H1 (cell line): ENCODE measurements around the gene OPCML. TPM values are rescaled to one million over a fixed set of nuclear protein-coding genes. Genes with fewer than 3 reads are reported as not detected.

ENCODE experiments used
- CTCF ChIA-PET: fragments of 300-600 bp; sonication (Branson Sonifier 250); formaldehyde crosslinking; loops from one replicate; lab custom pipeline; 2021; ENCODE audit not compliant: partially characterized antibody; lab: Charles Lee
- POLR2A ChIA-PET: fragments of 300-600 bp; sonication (Branson Sonifier 250); formaldehyde crosslinking; loops from one replicate; lab custom pipeline; 2021; ENCODE audit warnings: inconsistent platforms; ENCODE audit not compliant: partially characterized antibody; lab: Charles Lee
- DNase-seq, 2 experiments: peaks; one replicate each; pipeline versions ENCODE4 v3.0.0 to v3.0.0-alpha.2; 2010 to 2022; ENCODE audit warnings: low spot score in 2 of 2, low read depth in 1 of 2, mixed read lengths in 1 of 2
- FAIRE-seq: peaks from 2 replicates; lab custom pipeline; 2011; peaks lifted over from hg19 to GRCh38; lab: Jason Lieb, UNC
- H2AFZ ChIP-seq: 2 replicates; pipeline ENCODE4 v1.8.1; 2012; ENCODE audit warnings: low read length, inconsistent platforms
- H2AK5ac ChIP-seq: 2 replicates; pipeline ENCODE4 v1.6.1; 2013; ENCODE audit warnings: low read depth, low read length
- H2BK120ac ChIP-seq: replicated peaks from 2 replicates; pipeline ENCODE3; 2013; ENCODE audit warnings: low read depth, low read length, inconsistent platforms
- H2BK12ac ChIP-seq: 2 replicates; pipeline ENCODE4 v1.6.1; 2013; ENCODE audit warnings: low read depth, low read length
- H2BK15ac ChIP-seq: 2 replicates; pipeline ENCODE4 v1.6.1; 2013; ENCODE audit warnings: low read length
- H2BK20ac ChIP-seq: 2 replicates; pipeline ENCODE4 v1.6.1; 2013; ENCODE audit warnings: low read length
- H2BK5ac ChIP-seq: 2 replicates; pipeline ENCODE4 v1.6.1; 2013; ENCODE audit warnings: low read depth, low read length
- H3K14ac ChIP-seq: 2 replicates; pipeline ENCODE4 v1.6.1; 2013; ENCODE audit warnings: inconsistent platforms; ENCODE audit not compliant: insufficient read length
- H3K18ac ChIP-seq: 2 replicates; pipeline ENCODE4 v1.6.1; 2013; ENCODE audit warnings: low read length; ENCODE audit errors: extremely low read depth
- H3K23ac ChIP-seq: 2 replicates; pipeline ENCODE4 v1.6.1; 2013; ENCODE audit warnings: inconsistent platforms; ENCODE audit not compliant: insufficient read length
- H3K23me2 ChIP-seq: 2 replicates; pipeline ENCODE4 v1.6.1; 2013; ENCODE audit warnings: low read depth, low read length
- H3K27ac ChIP-seq: 2 replicates; pipeline ENCODE4 v1.6.1; 2011; ENCODE audit warnings: low read depth, low read length, inconsistent platforms
- H3K27me3 ChIP-seq, 4 experiments: replicated peaks in 1 of 4; 1 replicate in 1 of 4; 2 replicates in 3 of 4; pipeline versions ENCODE4 v1.6.1 to v1.8.1; 2011 to 2013; ENCODE audit warnings: low read length in 3 of 4, mild to moderate bottlenecking in 3 of 4, inconsistent platforms in 2 of 4, mixed read lengths in 2 of 4, moderate library complexity in 1 of 4; ENCODE audit not compliant: control insufficient read depth in 3 of 4, insufficient read depth in 3 of 4; ENCODE audit errors: extremely low read depth in 1 of 4
- H3K36me3 ChIP-seq, 4 experiments: 2 replicates each; pipeline versions ENCODE4 v1.6.1 to v1.8.1; 2011 to 2013; ENCODE audit warnings: mild to moderate bottlenecking in 4 of 4, low read length in 3 of 4, moderate library complexity in 2 of 4, control low read depth in 1 of 4, inconsistent platforms in 1 of 4; ENCODE audit not compliant: insufficient read depth in 4 of 4, control insufficient read depth in 2 of 4
- H3K4ac ChIP-seq: replicated peaks from 2 replicates; pipeline ENCODE3; 2013; ENCODE audit warnings: low read length, low read depth, mixed read lengths, inconsistent platforms; ENCODE audit not compliant: insufficient read length
- H3K4me1 ChIP-seq, 4 experiments: replicated peaks in 1 of 4; 1 replicate in 1 of 4; 2 replicates in 3 of 4; pipeline versions ENCODE4 v1.6.1 to v1.8.1; 2011 to 2013; ENCODE audit warnings: low read length in 3 of 4, inconsistent platforms in 2 of 4, mixed read lengths in 1 of 4; ENCODE audit not compliant: insufficient read depth in 4 of 4, control insufficient read depth in 3 of 4
- H3K4me2 ChIP-seq, 2 experiments: 2 replicates each; pipeline versions ENCODE4 v1.6.1 to v1.8.1; 2011 to 2013; ENCODE audit warnings: low read depth in 2 of 2, low read length in 2 of 2, control low read depth in 1 of 2, inconsistent platforms in 1 of 2, mild to moderate bottlenecking in 1 of 2; ENCODE audit not compliant: insufficient read depth in 1 of 2
- H3K4me3 ChIP-seq, 4 experiments: fragments of 200-600, 300-600 bp in 1 of 4; sonication (generic), shearing (Covaris generic), sonication (Bioruptor Twin) in 1 of 4; 2 replicates each; pipeline versions ENCODE4 v1.5.1 to v1.8.1; 2011 to 2016; ENCODE audit warnings: low read length in 4 of 4, low read depth in 3 of 4, control low read depth in 2 of 4, inconsistent platforms in 2 of 4, mild to moderate bottlenecking in 2 of 4, mixed read lengths in 1 of 4, moderate library complexity in 1 of 4; ENCODE audit not compliant: insufficient read depth in 2 of 4; ENCODE audit errors: extremely low read depth in 1 of 4
- H3K56ac ChIP-seq: replicated peaks from 2 replicates; pipeline ENCODE3; 2013; ENCODE audit warnings: low read depth, mild to moderate bottlenecking, mixed read lengths, low read length, inconsistent platforms; ENCODE audit not compliant: insufficient read length
- H3K79me1 ChIP-seq: 2 replicates; pipeline ENCODE4 v1.6.1; 2013; ENCODE audit warnings: low read depth, low read length, control low read depth
- H3K79me2 ChIP-seq, 2 experiments: 2 replicates each; pipeline versions ENCODE4 v1.6.1 to v1.8.1; 2012 to 2013; ENCODE audit warnings: low read length in 2 of 2, mild to moderate bottlenecking in 2 of 2, inconsistent platforms in 1 of 2; ENCODE audit not compliant: insufficient read depth in 2 of 2, control insufficient read depth in 1 of 2
- H3K9ac ChIP-seq, 4 experiments: replicated peaks in 1 of 4; 1 replicate in 1 of 4; 2 replicates in 3 of 4; pipeline versions ENCODE4 v1.6.1 to v1.8.1; 2011 to 2013; ENCODE audit warnings: low read depth in 3 of 4, low read length in 3 of 4, control low read depth in 2 of 4, mild to moderate bottlenecking in 2 of 4, moderate library complexity in 2 of 4, inconsistent platforms in 1 of 4; ENCODE audit errors: extremely low read depth in 1 of 4
- H3K9me3 ChIP-seq, 2 experiments: 2 replicates each; pipeline versions ENCODE4 v1.6.1 to v1.8.1; 2012 to 2013; ENCODE audit warnings: mild to moderate bottlenecking in 2 of 2, moderate library complexity in 2 of 2, control low read depth in 1 of 2, inconsistent platforms in 1 of 2, low read depth in 1 of 2, low read length in 1 of 2, mixed read lengths in 1 of 2; ENCODE audit not compliant: insufficient read depth in 2 of 2
- H4K20me1 ChIP-seq, 2 experiments: replicated peaks in 1 of 2; 2 replicates each; pipeline versions ENCODE3 to v1.8.1; 2011 to 2013; ENCODE audit warnings: inconsistent platforms in 2 of 2, low read length in 2 of 2, mild to moderate bottlenecking in 1 of 2; ENCODE audit not compliant: insufficient read depth in 2 of 2, control insufficient read depth in 1 of 2
- H4K5ac ChIP-seq: 2 replicates; pipeline ENCODE4 v1.6.1; 2013; ENCODE audit warnings: low read length, low read depth, mixed read lengths, inconsistent platforms; ENCODE audit not compliant: insufficient read length
- H4K8ac ChIP-seq: 2 replicates; pipeline ENCODE4 v1.8.0; 2013; ENCODE audit warnings: mild to moderate bottlenecking, moderate library complexity, low read length, inconsistent platforms; ENCODE audit not compliant: insufficient read depth; ENCODE audit errors: extremely low read depth
- H4K91ac ChIP-seq: replicated peaks from 2 replicates; pipeline ENCODE3; 2013; ENCODE audit warnings: low read length, mixed read lengths, inconsistent platforms; ENCODE audit not compliant: insufficient read length
- POU5F1 ChIP-seq: IDR thresholded peaks from 2 replicates; pipeline ENCODE4 v1.6.1; 2011; ENCODE audit warnings: low read depth, mild to moderate bottlenecking, low read length, moderate library complexity
- RBBP5 ChIP-seq: IDR thresholded peaks from 2 replicates; pipeline ENCODE4 v1.7.1; 2012; ENCODE audit warnings: low read depth, mild to moderate bottlenecking, inconsistent platforms, low read length, moderate library complexity, borderline replicate concordance
- SIN3A ChIP-seq, 2 experiments: IDR thresholded peaks in 1 of 2; conservative IDR thresholded peaks in 1 of 2; 2 replicates each; pipeline ENCODE4 v1.6.1; 2011 to 2012; ENCODE audit warnings: low read length in 2 of 2, improper control_type of control experiment in 1 of 2, low read depth in 1 of 2, mild to moderate bottlenecking in 1 of 2
- SP1 ChIP-seq: IDR thresholded peaks from 2 replicates; pipeline ENCODE4 v1.6.1; 2011; ENCODE audit warnings: low read depth, low read length
- WGBS, 2 experiments: shearing (Covaris generic) in 1 of 2; methylation state at CpG; one replicate each; pipeline versions ENCODE4 v1.1.6 to v1.1.7; 2013 to 2015; ENCODE audit warnings: low lambda C conversion rate in 2 of 2, mixed read lengths in 2 of 2, inconsistent platforms in 1 of 2, low coverage in 1 of 2, missing lambda C conversion rate in 1 of 2; ENCODE audit not compliant: insufficient replicate concordance in 2 of 2, insufficient coverage in 1 of 2, insufficient read length in 1 of 2; ENCODE audit errors: extremely low coverage in 1 of 2, missing lambda C conversion rate in 1 of 2; 5-methylcytosine and 5-hydroxymethylcytosine counted together
- polyA plus RNA-seq, 7 experiments: library from polyadenylated mRNA; depleted of rRNA in 3 of 7; stranded (reverse) in 5 of 7; unstranded in 2 of 7; fragments of >200 nt in 5 of 7; fragments of 200-250 nt in 2 of 7; gene quantifications; 1 replicate in 5 of 7; 2 replicates in 1 of 7; 4 replicates in 1 of 7; pipeline versions ENCODE4 v1.2.1 to v1.2.3, GENCODE V29; 2011 to 2013; ENCODE audit warnings: missing spikeins in 2 of 7, mixed read lengths in 2 of 7
- total RNA-seq: library from RNA; stranded (reverse); fragmentation: NEBNext Ultra II Directional; extraction: Animal tissue kit (Norgen Biotek cat#: 25700); gene quantifications from 2 replicates; pipeline ENCODE4 v1.2.1, GENCODE V29; 2021

The OPCML gene
- total and polyA plus RNA-seq, 2 of the 8 experiments (the other 6 are each of a cell fraction or from before 2014, with no cell fraction given): 2.3 to 3.1 TPM

- no peak overlapping the region for H2BK12ac ChIP-seq
- H3K9ac ChIP-seq: no peak overlapping the region
- no peak overlapping the region for H2AFZ ChIP-seq
- H4K5ac ChIP-seq: no peak overlapping the region
- 88% methylated on average over 5 of the region's 5 CpGs; no CpG with 5 or more reads in 1 of the 2 experiments for WGBS, 2 experiments
- CTCF ChIA-PET: no interaction called here
- DNase-seq (no peak), FAIRE-seq (no peak)
- no peak overlapping the region for H4K8ac ChIP-seq
- H3K56ac ChIP-seq: no peak overlapping the region
- no peaks in the 10 kb centered on the region for H3K79me2 ChIP-seq
- H2BK5ac ChIP-seq: no peak overlapping the region
- H3K36me3 ChIP-seq: no peaks in the 10 kb centered on the region; a peak in 1 of 8 replicates
- TF ChIP-seq SIN3A (conservative IDR thresholded peaks at IDR 0.05 in 1 of 2, IDR thresholded peaks at IDR 0.05 in 1 of 2; ENCODE audit: low read depth in 1 of 2, low read length in 2 of 2) (no peak), POU5F1 (no peak), SP1 (no peak), RBBP5 (no peak)
- H3K4me2 ChIP-seq: no peak overlapping the region
- no peak overlapping the region for H3K4ac ChIP-seq
- H3K23me2 ChIP-seq: no peaks in the 10 kb centered on the region
- H2AK5ac ChIP-seq: no peak overlapping the region
- no peaks in the 10 kb centered on the region for H3K79me1 ChIP-seq
- POLR2A ChIA-PET: no interaction called here
- H4K91ac ChIP-seq: no peak overlapping the region
- no peak overlapping the region for H2BK15ac ChIP-seq
- no peak overlapping the region for H2BK120ac ChIP-seq
- no peak overlapping the region for H3K27ac ChIP-seq
- no peak overlapping the region for H2BK20ac ChIP-seq
- H3K4me1 ChIP-seq: peaks cover 0 to 3% (median 1%) of the 10 kb centered on the region in 4 experiments; a peak in 2 of 7 replicates
- H3K14ac ChIP-seq: no peak overlapping the region
- no peak overlapping the region for H3K18ac ChIP-seq
- H3K4me3 ChIP-seq: no peak overlapping the region
- no peaks in the 10 kb centered on the region for H3K27me3 ChIP-seq
- peaks cover 0 to 6% of the 10 kb centered on the region in 2 experiments; a peak in 2 of 4 replicates for H3K9me3 ChIP-seq
- no peak overlapping the region for H3K23ac ChIP-seq
- no peaks in the 10 kb centered on the region for H4K20me1 ChIP-seq
Observed at GRCh38 chr11:132755934-132756333, 776.4 kb downstream of the OPCML start.
